H1 (cell line): ENCODE results near the gene FGGY. TPM values are rescaled to one million over a fixed set of nuclear protein-coding genes. Genes with fewer than 3 reads are reported as not detected.

Source experiments
- CTCF ChIA-PET: fragments of 300-600 bp; sonication (Branson Sonifier 250); formaldehyde crosslinking; loops from one replicate; lab custom pipeline; 2021; ENCODE audit not compliant: partially characterized antibody; lab: Charles Lee
- POLR2A ChIA-PET: fragments of 300-600 bp; sonication (Branson Sonifier 250); formaldehyde crosslinking; loops from one replicate; lab custom pipeline; 2021; ENCODE audit warnings: inconsistent platforms; ENCODE audit not compliant: partially characterized antibody; lab: Charles Lee
- DNase-seq, 2 experiments: peaks; one replicate each; pipeline versions ENCODE4 v3.0.0 to v3.0.0-alpha.2; 2010 to 2022; ENCODE audit warnings: low spot score in 2 of 2, low read depth in 1 of 2, mixed read lengths in 1 of 2
- FAIRE-seq: peaks from 2 replicates; lab custom pipeline; 2011; peaks lifted over from hg19 to GRCh38; lab: Jason Lieb, UNC
- H2AFZ ChIP-seq: 2 replicates; pipeline ENCODE4 v1.8.1; 2012; ENCODE audit warnings: low read length, inconsistent platforms
- H2AK5ac ChIP-seq: 2 replicates; pipeline ENCODE4 v1.6.1; 2013; ENCODE audit warnings: low read depth, low read length
- H2BK120ac ChIP-seq: replicated peaks from 2 replicates; pipeline ENCODE3; 2013; ENCODE audit warnings: low read depth, low read length, inconsistent platforms
- H2BK12ac ChIP-seq: 2 replicates; pipeline ENCODE4 v1.6.1; 2013; ENCODE audit warnings: low read depth, low read length
- H2BK15ac ChIP-seq: 2 replicates; pipeline ENCODE4 v1.6.1; 2013; ENCODE audit warnings: low read length
- H2BK20ac ChIP-seq: 2 replicates; pipeline ENCODE4 v1.6.1; 2013; ENCODE audit warnings: low read length
- H2BK5ac ChIP-seq: 2 replicates; pipeline ENCODE4 v1.6.1; 2013; ENCODE audit warnings: low read depth, low read length
- H3K14ac ChIP-seq: 2 replicates; pipeline ENCODE4 v1.6.1; 2013; ENCODE audit warnings: inconsistent platforms; ENCODE audit not compliant: insufficient read length
- H3K18ac ChIP-seq: 2 replicates; pipeline ENCODE4 v1.6.1; 2013; ENCODE audit warnings: low read length; ENCODE audit errors: extremely low read depth
- H3K23ac ChIP-seq: 2 replicates; pipeline ENCODE4 v1.6.1; 2013; ENCODE audit warnings: inconsistent platforms; ENCODE audit not compliant: insufficient read length
- H3K23me2 ChIP-seq: 2 replicates; pipeline ENCODE4 v1.6.1; 2013; ENCODE audit warnings: low read depth, low read length
- H3K27ac ChIP-seq: 2 replicates; pipeline ENCODE4 v1.6.1; 2011; ENCODE audit warnings: low read depth, low read length, inconsistent platforms
- H3K27me3 ChIP-seq, 4 experiments: replicated peaks in 1 of 4; 1 replicate in 1 of 4; 2 replicates in 3 of 4; pipeline versions ENCODE4 v1.6.1 to v1.8.1; 2011 to 2013; ENCODE audit warnings: low read length in 3 of 4, mild to moderate bottlenecking in 3 of 4, inconsistent platforms in 2 of 4, mixed read lengths in 2 of 4, moderate library complexity in 1 of 4; ENCODE audit not compliant: control insufficient read depth in 3 of 4, insufficient read depth in 3 of 4; ENCODE audit errors: extremely low read depth in 1 of 4
- H3K36me3 ChIP-seq, 4 experiments: 2 replicates each; pipeline versions ENCODE4 v1.6.1 to v1.8.1; 2011 to 2013; ENCODE audit warnings: mild to moderate bottlenecking in 4 of 4, low read length in 3 of 4, moderate library complexity in 2 of 4, control low read depth in 1 of 4, inconsistent platforms in 1 of 4; ENCODE audit not compliant: insufficient read depth in 4 of 4, control insufficient read depth in 2 of 4
- H3K4ac ChIP-seq: replicated peaks from 2 replicates; pipeline ENCODE3; 2013; ENCODE audit warnings: low read length, low read depth, mixed read lengths, inconsistent platforms; ENCODE audit not compliant: insufficient read length
- H3K4me1 ChIP-seq, 4 experiments: replicated peaks in 1 of 4; 1 replicate in 1 of 4; 2 replicates in 3 of 4; pipeline versions ENCODE4 v1.6.1 to v1.8.1; 2011 to 2013; ENCODE audit warnings: low read length in 3 of 4, inconsistent platforms in 2 of 4, mixed read lengths in 1 of 4; ENCODE audit not compliant: insufficient read depth in 4 of 4, control insufficient read depth in 3 of 4
- H3K4me2 ChIP-seq, 2 experiments: 2 replicates each; pipeline versions ENCODE4 v1.6.1 to v1.8.1; 2011 to 2013; ENCODE audit warnings: low read depth in 2 of 2, low read length in 2 of 2, control low read depth in 1 of 2, inconsistent platforms in 1 of 2, mild to moderate bottlenecking in 1 of 2; ENCODE audit not compliant: insufficient read depth in 1 of 2
- H3K4me3 ChIP-seq, 4 experiments: fragments of 200-600, 300-600 bp in 1 of 4; sonication (generic), shearing (Covaris generic), sonication (Bioruptor Twin) in 1 of 4; 2 replicates each; pipeline versions ENCODE4 v1.5.1 to v1.8.1; 2011 to 2016; ENCODE audit warnings: low read length in 4 of 4, low read depth in 3 of 4, control low read depth in 2 of 4, inconsistent platforms in 2 of 4, mild to moderate bottlenecking in 2 of 4, mixed read lengths in 1 of 4, moderate library complexity in 1 of 4; ENCODE audit not compliant: insufficient read depth in 2 of 4; ENCODE audit errors: extremely low read depth in 1 of 4
- H3K56ac ChIP-seq: replicated peaks from 2 replicates; pipeline ENCODE3; 2013; ENCODE audit warnings: low read depth, mild to moderate bottlenecking, mixed read lengths, low read length, inconsistent platforms; ENCODE audit not compliant: insufficient read length
- H3K79me1 ChIP-seq: 2 replicates; pipeline ENCODE4 v1.6.1; 2013; ENCODE audit warnings: low read depth, low read length, control low read depth
- H3K79me2 ChIP-seq, 2 experiments: 2 replicates each; pipeline versions ENCODE4 v1.6.1 to v1.8.1; 2012 to 2013; ENCODE audit warnings: low read length in 2 of 2, mild to moderate bottlenecking in 2 of 2, inconsistent platforms in 1 of 2; ENCODE audit not compliant: insufficient read depth in 2 of 2, control insufficient read depth in 1 of 2
- H3K9ac ChIP-seq, 4 experiments: replicated peaks in 1 of 4; 1 replicate in 1 of 4; 2 replicates in 3 of 4; pipeline versions ENCODE4 v1.6.1 to v1.8.1; 2011 to 2013; ENCODE audit warnings: low read depth in 3 of 4, low read length in 3 of 4, control low read depth in 2 of 4, mild to moderate bottlenecking in 2 of 4, moderate library complexity in 2 of 4, inconsistent platforms in 1 of 4; ENCODE audit errors: extremely low read depth in 1 of 4
- H3K9me3 ChIP-seq, 2 experiments: 2 replicates each; pipeline versions ENCODE4 v1.6.1 to v1.8.1; 2012 to 2013; ENCODE audit warnings: mild to moderate bottlenecking in 2 of 2, moderate library complexity in 2 of 2, control low read depth in 1 of 2, inconsistent platforms in 1 of 2, low read depth in 1 of 2, low read length in 1 of 2, mixed read lengths in 1 of 2; ENCODE audit not compliant: insufficient read depth in 2 of 2
- H4K20me1 ChIP-seq, 2 experiments: replicated peaks in 1 of 2; 2 replicates each; pipeline versions ENCODE3 to v1.8.1; 2011 to 2013; ENCODE audit warnings: inconsistent platforms in 2 of 2, low read length in 2 of 2, mild to moderate bottlenecking in 1 of 2; ENCODE audit not compliant: insufficient read depth in 2 of 2, control insufficient read depth in 1 of 2
- H4K5ac ChIP-seq: 2 replicates; pipeline ENCODE4 v1.6.1; 2013; ENCODE audit warnings: low read length, low read depth, mixed read lengths, inconsistent platforms; ENCODE audit not compliant: insufficient read length
- H4K8ac ChIP-seq: 2 replicates; pipeline ENCODE4 v1.8.0; 2013; ENCODE audit warnings: mild to moderate bottlenecking, moderate library complexity, low read length, inconsistent platforms; ENCODE audit not compliant: insufficient read depth; ENCODE audit errors: extremely low read depth
- H4K91ac ChIP-seq: replicated peaks from 2 replicates; pipeline ENCODE3; 2013; ENCODE audit warnings: low read length, mixed read lengths, inconsistent platforms; ENCODE audit not compliant: insufficient read length
- POLR2AphosphoS5 ChIP-seq: IDR thresholded peaks from 2 replicates; pipeline ENCODE4 v1.6.1; 2011; ENCODE audit warnings: low read depth, low read length
- WGBS, 2 experiments: shearing (Covaris generic) in 1 of 2; methylation state at CpG; one replicate each; pipeline versions ENCODE4 v1.1.6 to v1.1.7; 2013 to 2015; ENCODE audit warnings: low lambda C conversion rate in 2 of 2, mixed read lengths in 2 of 2, inconsistent platforms in 1 of 2, low coverage in 1 of 2, missing lambda C conversion rate in 1 of 2; ENCODE audit not compliant: insufficient replicate concordance in 2 of 2, insufficient coverage in 1 of 2, insufficient read length in 1 of 2; ENCODE audit errors: extremely low coverage in 1 of 2, missing lambda C conversion rate in 1 of 2; 5-methylcytosine and 5-hydroxymethylcytosine counted together
- polyA plus RNA-seq, 7 experiments: library from polyadenylated mRNA; depleted of rRNA in 3 of 7; stranded (reverse) in 5 of 7; unstranded in 2 of 7; fragments of >200 nt in 5 of 7; fragments of 200-250 nt in 2 of 7; gene quantifications; 1 replicate in 5 of 7; 2 replicates in 1 of 7; 4 replicates in 1 of 7; pipeline versions ENCODE4 v1.2.1 to v1.2.3, GENCODE V29; 2011 to 2013; ENCODE audit warnings: missing spikeins in 2 of 7, mixed read lengths in 2 of 7
- total RNA-seq: library from RNA; stranded (reverse); fragmentation: NEBNext Ultra II Directional; extraction: Animal tissue kit (Norgen Biotek cat#: 25700); gene quantifications from 2 replicates; pipeline ENCODE4 v1.2.1, GENCODE V29; 2021

The FGGY gene
- total and polyA plus RNA-seq, 2 of the 8 experiments (the other 6 are each of a cell fraction or from before 2014, with no cell fraction given) = 10.3 to 12.5 TPM

DNA sequence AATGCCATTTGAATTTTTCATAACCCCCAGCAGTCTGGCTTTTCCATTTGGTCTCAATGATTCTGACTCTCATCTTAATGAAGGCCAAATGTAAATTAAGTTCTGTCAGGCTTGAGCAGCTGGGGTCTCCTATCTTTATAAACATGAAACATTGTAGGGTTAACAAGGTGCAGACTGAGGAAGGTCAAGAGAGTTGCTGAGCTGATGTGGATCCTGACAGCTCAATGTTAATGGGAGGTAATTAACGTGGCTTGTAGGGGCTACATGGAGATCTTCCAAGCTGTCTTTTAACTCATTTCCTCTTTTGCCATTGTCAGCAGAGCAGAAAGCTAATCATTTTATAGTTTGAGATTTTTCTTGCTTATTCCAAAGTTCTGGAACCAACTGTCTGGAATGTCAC lies 55.2 kb downstream of the FGGY start:
- no peak overlapping the region for H2BK20ac ChIP-seq
- no peak overlapping the region for H4K8ac ChIP-seq
- FAIRE-seq = no peak
- peaks cover 0 to 2% (median 0%) of the 10 kb centered on the region in 4 experiments; a peak in 1 of 7 replicates for H3K4me1 ChIP-seq
- no peak overlapping the region for H3K14ac ChIP-seq
- H2BK120ac ChIP-seq = no peak overlapping the region
- H3K23ac ChIP-seq = no peak overlapping the region
- H3K27ac ChIP-seq = no peak overlapping the region
- no peaks in the 10 kb centered on the region for H3K9me3 ChIP-seq
- ChIA-PET CTCF (interaction anchor here (0.7 to 1.8 kb wide), 2 partner anchors 9 kb away, joined by 3 to 4 read pairs; no protein-coding TSS in a partner anchor), POLR2A (no interaction called here)
- no peaks in the 10 kb centered on the region for H3K23me2 ChIP-seq
- H4K5ac ChIP-seq = no peak overlapping the region
- H3K18ac ChIP-seq = no peak overlapping the region
- H2BK12ac ChIP-seq = no peak overlapping the region
- no peak for DNase-seq
- H3K4ac ChIP-seq = no peak overlapping the region
- H3K56ac ChIP-seq = no peak overlapping the region
- H3K4me3 ChIP-seq = no peak overlapping the region
- no peaks in the 10 kb centered on the region for H4K20me1 ChIP-seq
- WGBS, 2 experiments = 83% methylated on average over 1 of the region's 1 CpG; no CpG with 5 or more reads in 1 of the 2 experiments
- H3K4me2 ChIP-seq = no peak overlapping the region
- H2BK15ac ChIP-seq = no peak overlapping the region
- TF ChIP-seq POLR2AphosphoS5 = no peak
- H3K79me1 ChIP-seq = no peaks in the 10 kb centered on the region
- H2BK5ac ChIP-seq = no peak overlapping the region
- H3K27me3 ChIP-seq = no peaks in the 10 kb centered on the region
- no peak overlapping the region for H2AK5ac ChIP-seq
- no peaks in the 10 kb centered on the region; a peak in 1 of 8 replicates for H3K36me3 ChIP-seq
- H4K91ac ChIP-seq = no peak overlapping the region
- no peak overlapping the region for H2AFZ ChIP-seq
- H3K79me2 ChIP-seq = no peaks in the 10 kb centered on the region
- H3K9ac ChIP-seq = no peak overlapping the region
